HUES64 (cell line): ENCODE data around the gene HMGN5. TPM values are rescaled to one million over a fixed set of nuclear protein-coding genes. Genes with fewer than 3 reads are reported as not detected.

Source experiments
- H3K27ac ChIP-seq: 2 replicates; pipeline ENCODE4 v1.7.0; 2013; ENCODE audit warnings: low read depth, low read length, inconsistent platforms
- H3K27me3 ChIP-seq: 2 replicates; pipeline ENCODE4 v1.6.1; 2013; ENCODE audit warnings: mild to moderate bottlenecking, low read length; ENCODE audit not compliant: insufficient read depth
- H3K36me3 ChIP-seq: 2 replicates; pipeline ENCODE4 v1.6.1; 2013; ENCODE audit warnings: mild to moderate bottlenecking, low read length; ENCODE audit not compliant: insufficient read depth
- H3K4me1 ChIP-seq: 2 replicates; pipeline ENCODE4 v1.6.1; 2013; ENCODE audit warnings: mild to moderate bottlenecking, low read length, moderate library complexity; ENCODE audit not compliant: insufficient read depth
- H3K4me3 ChIP-seq: 2 replicates; pipeline ENCODE4 v1.5.1; 2013; ENCODE audit warnings: mild to moderate bottlenecking, low read length, moderate library complexity
- H3K9ac ChIP-seq: 2 replicates; pipeline ENCODE4 v1.6.1; 2013; ENCODE audit warnings: mild to moderate bottlenecking, low read depth, low read length
- H3K9me3 ChIP-seq: 2 replicates; pipeline ENCODE4 v1.6.1; 2013; ENCODE audit warnings: low read depth, low read length; ENCODE audit not compliant: insufficient read depth
- WGBS: fragments of 150-250, 120-280 bp; methylation state at CpG from one replicate; pipeline ENCODE4 v1.1.7; 2013; ENCODE audit warnings: missing lambda C conversion rate; 5-methylcytosine and 5-hydroxymethylcytosine counted together
- polyA plus RNA-seq, 2 experiments: library from polyadenylated mRNA; stranded (reverse); fragments of 50-300 nt; gene quantifications; one replicate each; pipeline ENCODE4 v1.2.3, GENCODE V29; 2013

HMGN5 gene, protein sequence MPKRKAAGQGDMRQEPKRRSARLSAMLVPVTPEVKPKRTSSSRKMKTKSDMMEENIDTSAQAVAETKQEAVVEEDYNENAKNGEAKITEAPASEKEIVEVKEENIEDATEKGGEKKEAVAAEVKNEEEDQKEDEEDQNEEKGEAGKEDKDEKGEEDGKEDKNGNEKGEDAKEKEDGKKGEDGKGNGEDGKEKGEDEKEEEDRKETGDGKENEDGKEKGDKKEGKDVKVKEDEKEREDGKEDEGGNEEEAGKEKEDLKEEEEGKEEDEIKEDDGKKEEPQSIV
- 19.3 TPM for polyA plus RNA-seq (2013, experiment 1 of 2)
- polyA plus RNA-seq (2013, experiment 2 of 2) = 29.9 TPM

DNA sequence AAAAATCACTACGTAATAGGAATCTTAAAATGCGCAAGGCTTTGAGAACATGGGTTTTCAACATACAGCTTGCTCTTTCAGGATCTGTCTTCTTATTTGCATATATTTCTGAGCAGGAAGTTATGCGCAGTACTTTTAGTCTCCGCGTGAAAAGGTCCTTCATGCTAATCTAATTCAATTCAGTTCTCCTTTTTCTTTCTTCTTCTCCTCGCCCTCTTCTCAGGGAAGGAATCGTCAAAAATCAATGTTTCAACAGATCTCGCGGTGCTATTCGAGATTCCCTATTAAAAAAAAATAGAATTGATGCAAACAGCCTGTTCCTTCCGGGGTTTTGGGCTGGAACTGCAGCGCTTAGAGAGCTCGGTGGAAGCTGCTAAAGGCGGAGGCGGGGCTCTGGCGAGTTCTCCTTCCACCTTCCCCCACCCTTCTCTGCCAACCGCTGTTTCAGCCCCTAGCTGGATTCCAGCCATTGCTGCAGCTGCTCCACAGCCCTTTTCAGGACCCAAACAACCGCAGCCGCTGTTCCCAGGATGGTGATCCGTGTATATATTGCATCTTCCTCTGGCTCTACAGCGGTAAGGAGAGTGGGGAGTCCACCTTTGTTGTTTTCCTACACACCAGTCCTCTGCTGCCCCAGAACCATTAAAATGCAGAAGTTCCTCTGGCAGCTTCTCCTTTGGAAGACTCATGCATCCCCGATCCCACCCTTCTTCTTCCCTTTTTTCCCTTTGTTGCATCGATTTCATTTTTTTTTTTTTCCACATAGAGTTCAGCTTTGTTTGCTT is at the start of gene HMGN5, which contains the start of gene SH3BGRL:
Gene HMGN5 (minus strand): TSS at position 243 of the 785 bp plus-strand sequence. CDS start 80,364 bp downstream, outside the sequence.
Gene SH3BGRL (plus strand): TSS at position 432 of the 785 bp plus-strand sequence. CDS start 99 bp downstream, at position 531.
- no peaks in the 10 kb centered on the region for H3K9me3 ChIP-seq
- H3K36me3 ChIP-seq = no peaks in the 10 kb centered on the region
- H3K4me3 ChIP-seq = peak within 1 kb of the TSS; percentile 100
- 0 out of 2 replicates have a peak, but pooled peaks cover 3% of the 10 kb centered on the region for H3K4me1 ChIP-seq
- H3K9ac ChIP-seq = peak within 1 kb of the TSS; percentile 96
- H3K27ac ChIP-seq = peak within 1 kb of the TSS; percentile 53
- no peaks in the 10 kb centered on the region for H3K27me3 ChIP-seq
- WGBS = 1% methylated on average over 21 of the region's 23 CpGs

DNA sequence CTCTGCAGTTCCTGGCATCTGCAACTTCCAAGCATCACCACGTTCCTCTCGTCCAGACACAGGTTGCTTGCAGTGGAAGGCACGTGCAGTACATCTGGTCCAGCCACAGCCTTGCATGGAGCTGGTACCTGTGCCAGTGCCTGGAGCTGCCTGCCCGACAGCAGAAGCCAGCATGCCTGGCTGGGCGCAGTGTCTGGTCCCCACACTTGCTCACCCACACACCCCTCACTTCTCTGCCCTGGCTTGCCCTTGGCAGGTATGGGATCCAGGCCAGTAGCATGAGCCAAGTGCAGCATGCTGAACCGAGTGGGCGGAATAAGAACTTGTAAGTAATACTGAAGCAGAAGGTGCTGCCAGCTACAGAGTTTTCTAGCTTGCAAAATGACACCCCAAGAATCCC is 40.0 kb upstream of the HMGN5 start:
- Histone ChIP-seq H3K36me3 (0 out of 2 replicates have a peak, but pooled peaks cover 4% of the 10 kb centered on the region), H3K27me3 (no peaks in the 10 kb centered on the region), H3K9ac (no peak overlapping the region), H3K9me3 (no peaks in the 10 kb centered on the region; the same call in 1 of the 2 replicates), H3K27ac (no peak overlapping the region), H3K4me3 (no peak overlapping the region), H3K4me1 (no peaks in the 10 kb centered on the region)
- WGBS = 98% methylated on average over 7 of the region's 7 CpGs

DNA sequence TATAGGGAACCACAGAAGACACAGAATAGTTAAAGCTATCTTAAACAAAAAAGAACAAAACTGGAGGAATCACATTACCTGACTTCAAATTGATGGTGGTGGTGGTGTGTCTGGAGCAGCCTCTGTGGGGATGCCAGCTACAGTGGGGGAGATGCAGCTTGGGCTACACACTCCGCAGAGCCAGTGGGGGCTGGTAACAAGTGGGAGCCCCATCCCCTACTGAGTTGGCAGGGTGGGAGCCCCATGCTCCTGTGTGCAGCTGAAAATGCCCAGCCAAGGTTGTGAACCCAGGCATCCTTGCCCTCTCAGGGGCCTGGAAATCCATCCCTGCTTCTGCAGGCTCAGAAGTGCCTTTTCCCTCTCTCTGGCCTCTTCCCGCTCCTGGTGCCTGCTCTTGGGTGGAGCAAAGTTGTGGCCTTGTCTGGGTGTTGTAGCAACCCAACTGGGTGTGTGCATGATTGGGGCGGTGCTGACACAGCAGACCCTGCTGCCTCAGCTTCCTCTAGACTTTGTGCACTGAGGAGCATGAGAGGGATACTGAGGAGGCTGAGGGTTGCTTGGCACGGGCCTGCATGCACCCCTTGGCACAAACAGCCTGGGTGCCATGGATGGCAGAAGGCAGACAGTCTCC is 39.1 kb upstream of the HMGN5 start:
- 83% methylated on average over 4 of the region's 4 CpGs for WGBS
- H3K4me3 ChIP-seq = no peak overlapping the region
- H3K36me3 ChIP-seq = 0 out of 2 replicates have a peak, but pooled peaks cover 4% of the 10 kb centered on the region
- H3K9me3 ChIP-seq = no peaks in the 10 kb centered on the region; the same call in 1 of the 2 replicates
- no peak overlapping the region for H3K9ac ChIP-seq
- H3K27ac ChIP-seq = no peak overlapping the region
- no peaks in the 10 kb centered on the region for H3K27me3 ChIP-seq
- H3K4me1 ChIP-seq = no peaks in the 10 kb centered on the region

DNA sequence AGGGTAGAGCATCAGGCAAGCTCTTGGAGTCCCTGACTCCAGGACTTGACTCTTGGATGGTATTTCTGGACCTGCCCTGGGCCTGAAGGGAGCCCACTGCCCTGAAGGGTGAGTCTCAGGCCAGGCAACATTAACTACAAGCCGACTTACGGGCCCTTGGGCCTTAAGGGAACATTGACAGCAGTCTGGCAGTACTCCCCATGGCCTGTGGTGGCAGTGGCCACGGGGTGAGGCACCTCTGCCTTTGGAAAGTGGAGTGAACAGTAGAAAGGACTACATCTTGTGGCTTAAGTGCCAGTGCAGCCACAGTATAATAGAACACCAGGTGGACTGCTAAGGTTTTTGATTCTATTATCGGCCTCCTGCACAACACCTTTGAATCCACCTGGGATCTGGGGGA is 36.5 kb upstream of the HMGN5 start:
- Histone ChIP-seq H3K4me3 (no peak overlapping the region), H3K36me3 (0 out of 2 replicates have a peak, but pooled peaks cover 4% of the 10 kb centered on the region), H3K4me1 (no peaks in the 10 kb centered on the region), H3K27ac (no peak overlapping the region), H3K9ac (no peak overlapping the region), H3K27me3 (no peaks in the 10 kb centered on the region), H3K9me3 (no peaks in the 10 kb centered on the region; the same call in 1 of the 2 replicates)
- WGBS = 94% methylated on average over 4 of the region's 4 CpGs

DNA sequence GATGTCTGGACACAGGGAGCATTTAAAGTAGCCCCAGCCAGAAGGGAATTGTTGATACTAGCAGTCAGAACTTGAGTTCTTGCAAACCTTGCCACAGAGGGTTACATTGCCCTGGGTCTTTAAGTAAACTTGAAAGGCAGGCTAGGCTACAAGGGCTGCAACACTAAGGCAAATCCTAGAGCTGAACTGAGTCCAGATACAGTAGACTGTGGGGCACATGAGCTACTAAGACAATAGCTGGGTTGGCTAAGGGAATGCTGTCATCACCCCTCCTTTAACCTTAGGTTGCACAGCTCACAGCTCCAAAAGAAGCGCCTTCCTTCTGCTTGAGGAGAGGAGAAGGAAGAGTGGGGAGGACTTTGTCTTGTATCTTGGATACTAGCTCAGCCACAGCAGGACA is 35.8 kb upstream of the HMGN5 start:
- Histone ChIP-seq H3K9ac (no peak overlapping the region), H3K27me3 (no peaks in the 10 kb centered on the region), H3K4me1 (no peaks in the 10 kb centered on the region), H3K9me3 (no peaks in the 10 kb centered on the region; the same call in 1 of the 2 replicates), H3K4me3 (no peak overlapping the region), H3K27ac (no peak overlapping the region), H3K36me3 (0 out of 2 replicates have a peak, but pooled peaks cover 4% of the 10 kb centered on the region)
- 100% methylated on average over 1 of the region's 1 CpG for WGBS

DNA sequence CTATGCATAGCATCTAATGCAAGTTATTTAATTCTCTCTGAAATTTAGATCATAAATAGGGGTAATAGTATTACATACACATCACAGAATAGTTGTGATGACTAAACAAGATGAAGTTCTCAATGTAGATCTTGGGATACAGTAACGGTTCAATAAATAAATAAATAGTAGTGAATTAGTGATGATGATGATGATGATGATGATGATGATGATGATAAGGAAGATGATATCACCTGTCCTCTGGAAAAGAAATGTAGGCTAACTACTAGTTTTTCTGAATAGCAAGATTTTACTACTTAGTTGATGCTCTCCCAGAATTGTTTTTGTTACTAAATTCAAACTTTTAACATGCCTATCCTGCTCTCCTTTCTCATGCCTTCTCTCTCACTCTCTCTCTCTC is 30.5 kb upstream of the HMGN5 start:
- Histone ChIP-seq H3K4me1 (0 out of 2 replicates have a peak, but pooled peaks cover 12% of the 10 kb centered on the region), H3K27me3 (no peaks in the 10 kb centered on the region), H3K27ac (no peak overlapping the region), H3K4me3 (no peak overlapping the region), H3K9ac (no peak overlapping the region), H3K36me3 (no peaks in the 10 kb centered on the region), H3K9me3 (no peaks in the 10 kb centered on the region)
- 91% methylated on average over 1 of the region's 1 CpG for WGBS

DNA sequence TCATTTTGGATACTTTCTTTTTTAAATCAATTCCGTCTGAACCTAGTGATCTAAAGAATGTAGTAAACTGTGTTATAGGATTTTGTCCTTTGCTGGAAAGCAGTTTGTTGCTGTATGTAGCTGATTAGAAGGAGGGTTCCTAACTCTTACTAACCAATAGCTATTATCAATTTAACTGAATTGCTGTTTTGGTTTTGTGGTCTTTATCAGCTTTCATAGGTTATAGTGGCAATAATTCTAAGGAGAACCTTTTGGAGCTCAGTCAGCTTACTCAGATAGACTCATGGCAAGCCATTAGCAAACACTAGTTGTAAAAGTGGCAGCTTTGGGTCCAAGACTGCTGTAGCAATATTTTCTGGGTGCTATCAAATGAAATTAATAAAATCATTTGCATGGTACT is 29.8 kb upstream of the HMGN5 start:
- no peak overlapping the region for H3K4me3 ChIP-seq
- WGBS = 88% methylated on average over 1 of the region's 1 CpG
- no peak overlapping the region for H3K9ac ChIP-seq
- no peaks in the 10 kb centered on the region for H3K36me3 ChIP-seq
- no peaks in the 10 kb centered on the region for H3K9me3 ChIP-seq
- H3K27me3 ChIP-seq = no peaks in the 10 kb centered on the region
- peaks cover 13% of the 10 kb centered on the region; the same call in 1 of the 2 replicates for H3K4me1 ChIP-seq
- H3K27ac ChIP-seq = no peak overlapping the region

DNA sequence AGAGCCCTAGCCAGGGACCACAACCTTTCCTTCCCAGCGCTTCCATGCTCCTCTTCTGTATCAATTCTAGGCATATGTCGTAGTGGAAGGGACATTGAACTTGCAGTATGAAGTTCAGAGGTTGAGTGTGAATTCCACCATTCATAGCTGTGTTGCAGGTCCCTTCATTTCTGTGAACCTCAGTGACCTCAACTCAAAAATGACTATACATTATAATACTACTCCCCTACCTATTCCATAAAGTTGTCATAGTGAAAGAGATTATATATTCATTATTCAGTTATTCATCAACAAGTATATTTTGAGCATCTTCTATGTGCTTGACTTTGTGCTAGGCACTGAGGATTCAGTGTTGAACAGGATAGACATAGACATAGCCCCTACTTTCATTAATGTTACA is 28.2 kb upstream of the HMGN5 start:
- no peaks in the 10 kb centered on the region for H3K9me3 ChIP-seq
- 100% methylated on average over 2 of the region's 2 CpGs for WGBS
- H3K27ac ChIP-seq = no peak overlapping the region
- H3K9ac ChIP-seq = no peak overlapping the region
- H3K4me1 ChIP-seq = peaks cover 13% of the 10 kb centered on the region; the same call in 1 of the 2 replicates
- no peaks in the 10 kb centered on the region for H3K27me3 ChIP-seq
- H3K36me3 ChIP-seq = no peaks in the 10 kb centered on the region
- H3K4me3 ChIP-seq = no peak overlapping the region

DNA sequence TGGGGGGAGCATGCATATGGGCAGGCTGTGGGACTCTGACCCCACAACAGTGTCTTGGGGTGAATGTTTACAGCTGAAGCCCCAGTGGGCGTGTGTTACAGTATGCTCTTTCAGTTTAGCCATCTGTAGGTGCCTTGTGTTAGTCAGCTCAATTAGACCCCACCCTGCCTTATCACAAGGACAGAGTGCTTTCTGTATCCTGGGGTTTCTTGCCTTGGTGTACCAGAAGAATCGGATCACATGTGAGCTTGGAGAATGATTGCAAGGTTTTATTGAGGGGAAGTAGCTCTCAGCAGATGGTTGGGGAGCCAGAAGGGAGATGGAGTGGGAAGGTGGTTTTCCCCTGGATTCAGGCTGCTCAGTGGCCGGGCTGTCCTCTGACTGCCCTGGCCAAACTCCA is 27.5 kb upstream of the HMGN5 start:
- Histone ChIP-seq H3K27me3 (no peaks in the 10 kb centered on the region), H3K36me3 (no peaks in the 10 kb centered on the region), H3K4me3 (no peak overlapping the region), H3K4me1 (peaks cover 13% of the 10 kb centered on the region; the same call in 1 of the 2 replicates), H3K9ac (no peak overlapping the region), H3K9me3 (no peaks in the 10 kb centered on the region), H3K27ac (no peak overlapping the region)
- WGBS = 98% methylated on average over 3 of the region's 3 CpGs

DNA sequence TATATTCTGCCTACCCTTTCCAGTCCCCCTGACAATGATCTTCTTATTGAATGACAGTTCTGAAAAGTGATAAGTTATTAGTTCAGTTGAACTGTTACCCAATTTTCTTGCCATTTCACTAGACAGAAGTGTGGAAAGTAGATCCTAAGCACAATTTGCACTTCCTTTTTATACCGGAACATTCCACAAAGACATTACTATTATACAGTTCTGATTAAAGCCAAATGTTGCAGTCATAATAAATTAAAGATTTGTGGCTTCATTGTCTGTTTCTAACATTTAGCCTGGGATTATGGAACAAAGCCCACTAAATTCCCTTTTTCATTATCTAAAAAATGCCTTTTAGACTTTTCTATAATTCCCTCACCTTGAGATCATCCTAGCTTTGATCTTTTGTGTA is 14.0 kb upstream of the HMGN5 start:
- no peaks in the 10 kb centered on the region for H3K9me3 ChIP-seq

DNA sequence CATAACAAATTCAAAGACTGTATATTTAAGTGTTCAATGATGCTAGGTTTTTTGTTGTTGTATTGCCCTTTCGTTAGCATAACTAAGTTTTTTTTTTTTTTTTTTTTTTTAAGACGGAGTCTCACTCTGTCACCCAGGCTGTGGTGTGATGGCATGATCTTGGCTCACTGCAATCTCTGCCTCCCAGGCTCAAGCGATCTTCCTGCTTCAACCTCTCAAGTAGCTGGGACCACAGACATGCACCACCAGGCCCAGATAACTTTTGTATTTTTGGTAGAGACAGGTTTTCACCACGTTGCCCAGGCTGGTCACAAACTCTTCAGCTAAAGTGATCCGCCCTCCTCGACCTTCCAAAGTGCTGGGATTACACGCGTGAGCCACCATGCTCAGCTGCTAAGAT is 7.2 kb upstream of the HMGN5 start:
- Histone ChIP-seq H3K4me3 (no peak overlapping the region), H3K9ac (no peak overlapping the region), H3K4me1 (no peaks in the 10 kb centered on the region), H3K36me3 (no peaks in the 10 kb centered on the region), H3K27ac (no peak overlapping the region), H3K27me3 (no peaks in the 10 kb centered on the region), H3K9me3 (no peaks in the 10 kb centered on the region)
- WGBS = 98% methylated on average over 6 of the region's 8 CpGs

More for the DNA sequence above, 14.0 kb upstream of the HMGN5 start:
- Histone ChIP-seq H3K27ac (no peak overlapping the region), H3K36me3 (no peaks in the 10 kb centered on the region), H3K4me3 (no peak overlapping the region), H3K9ac (no peak overlapping the region), H3K4me1 (no peaks in the 10 kb centered on the region), H3K27me3 (no peaks in the 10 kb centered on the region)
- WGBS = no CpG with 5 or more reads among the region's 1 CpG
